ENCODE measurements around the gene PHLDB2.

Gene PHLDB2

DNA sequence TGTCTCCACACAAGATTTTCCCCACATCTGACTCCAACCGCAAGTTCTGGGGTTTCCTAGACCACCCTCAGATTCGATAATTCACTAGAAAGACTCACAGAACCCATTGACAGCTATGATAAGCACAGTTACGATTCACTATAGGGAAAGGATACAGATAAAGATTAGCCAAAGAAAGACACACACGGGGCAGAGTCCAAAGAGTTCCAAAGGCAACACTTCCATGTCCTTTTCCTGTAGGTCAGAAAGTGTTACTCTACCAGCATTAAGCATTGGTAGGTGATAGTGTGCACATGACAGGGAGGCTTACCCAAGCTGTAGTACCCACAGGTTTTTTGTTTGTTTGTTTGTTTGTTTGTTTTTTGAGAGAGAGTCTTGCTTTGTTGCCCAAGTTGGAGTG lies 48.1 kb downstream of the PHLDB2 start:
- no peak overlapping the region for H2BK15ac ChIP-seq (ENCODE audit: low read length)
- no CpG with 5 or more reads among the region's 4 CpGs for WGBS, 2 donors (ENCODE audit: extremely low coverage in 2 of 2, insufficient read length in 2 of 2, insufficient replicate concordance in 1 of 2)
- no peak overlapping the region for H3K14ac ChIP-seq (ENCODE audit: low read length)
- no peak overlapping the region for H2BK12ac ChIP-seq (ENCODE audit: low read length)
- no peaks in the 10 kb centered on the region for H3K79me1 ChIP-seq (ENCODE audit: low read depth, low read length)
- no peak for DNase-seq (ENCODE audit: low spot score)
- H3K27me3 ChIP-seq (ENCODE audit: control insufficient read depth in 3 of 3, insufficient read depth in 3 of 3, low read depth in 1 of 3, low read length in 3 of 3), result no peaks in the 10 kb centered on the region
- no peak overlapping the region for H3K4ac ChIP-seq (ENCODE audit: low read length)
- H4K91ac ChIP-seq (ENCODE audit: low read depth, low read length, poor library complexity), result no peak overlapping the region
- H3K4me1 ChIP-seq (ENCODE audit: control insufficient read depth in 2 of 2, insufficient read depth in 1 of 2, low read depth in 1 of 2, low read length in 2 of 2), result peaks cover 0 to 22% of the 10 kb centered on the region in 2 donors
- H3K4me3 ChIP-seq (ENCODE audit: low read length in 2 of 2), result no peak overlapping the region
- no peak overlapping the region for H3K27ac ChIP-seq (replicated peaks; ENCODE audit: low read length)
- H3K9ac ChIP-seq (ENCODE audit: low read depth, low read length, poor library complexity), result no peak overlapping the region
- H2BK120ac ChIP-seq (ENCODE audit: low read depth, low read length), result no peak overlapping the region
- H3K23ac ChIP-seq (ENCODE audit: low read depth, low read length, poor library complexity), result no peak overlapping the region
- no peak overlapping the region for H4K8ac ChIP-seq (ENCODE audit: low read depth, low read length)
- no peak overlapping the region for H2AFZ ChIP-seq (ENCODE audit: low read length)
- H3K18ac ChIP-seq (ENCODE audit: low read length), result no peak overlapping the region
- no peak overlapping the region for H2AK5ac ChIP-seq (ENCODE audit: low read depth, low read length)
- no peak overlapping the region for H3K4me2 ChIP-seq (ENCODE audit: insufficient read depth, low read length, poor library complexity, severe bottlenecking)
- peaks cover 0 to 61% of the 10 kb centered on the region in 2 donors for H3K36me3 ChIP-seq (replicated peaks in 1 of 2; ENCODE audit: control insufficient read depth in 2 of 2, insufficient read depth in 2 of 2, low read length in 2 of 2)
- no peak overlapping the region for H2BK5ac ChIP-seq (ENCODE audit: low read length)
- H3K9me3 ChIP-seq (replicated peaks in 1 of 2; ENCODE audit: control insufficient read depth in 2 of 2, insufficient read depth in 1 of 2, low read depth in 1 of 2, low read length in 2 of 2), result peaks cover 0 to 7% of the 10 kb centered on the region in 2 donors

DNA sequence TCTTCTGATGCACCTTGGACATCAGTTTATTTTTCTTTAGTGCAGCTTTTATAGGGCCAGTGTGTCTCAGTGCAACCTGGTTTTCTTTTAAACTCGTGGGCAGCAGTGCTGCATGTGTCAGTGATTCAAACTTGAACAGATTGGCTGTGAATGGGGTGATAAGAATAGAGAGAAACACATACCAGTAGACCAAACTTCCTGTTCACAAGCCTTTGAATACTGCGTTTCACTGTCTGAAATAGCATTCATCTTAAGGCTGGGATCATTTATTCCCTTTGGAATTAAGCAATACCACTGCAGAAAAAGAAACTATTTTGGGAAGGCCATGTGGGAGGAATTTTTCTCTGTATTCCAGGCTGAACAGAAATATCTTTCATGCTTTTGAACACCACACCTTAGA lies 51.7 kb downstream of the PHLDB2 start:
- Histone ChIP-seq H2AFZ (ENCODE audit: low read length) (no peak overlapping the region), H2AK5ac (ENCODE audit: low read depth, low read length) (no peak overlapping the region), H3K4me1 (ENCODE audit: control insufficient read depth in 2 of 2, insufficient read depth in 1 of 2, low read depth in 1 of 2, low read length in 2 of 2) (peaks cover 0 to 18% of the 10 kb centered on the region in 2 donors), H3K36me3 (replicated peaks in 1 of 2; ENCODE audit: control insufficient read depth in 2 of 2, insufficient read depth in 2 of 2, low read length in 2 of 2) (peaks cover 0 to 68% of the 10 kb centered on the region in 2 donors), H4K91ac (ENCODE audit: low read depth, low read length, poor library complexity) (no peak overlapping the region), H3K4me2 (ENCODE audit: insufficient read depth, low read length, poor library complexity, severe bottlenecking) (no peak overlapping the region), H3K18ac (ENCODE audit: low read length) (no peak overlapping the region), H4K8ac (ENCODE audit: low read depth, low read length) (no peak overlapping the region), H3K4me3 (ENCODE audit: low read length in 2 of 2) (no peak overlapping the region), H2BK120ac (ENCODE audit: low read depth, low read length) (no peak overlapping the region), H3K79me1 (ENCODE audit: low read depth, low read length) (no peaks in the 10 kb centered on the region), H3K27me3 (ENCODE audit: control insufficient read depth in 3 of 3, insufficient read depth in 3 of 3, low read depth in 1 of 3, low read length in 3 of 3) (no peaks in the 10 kb centered on the region), H3K4ac (ENCODE audit: low read length) (no peak overlapping the region), H3K27ac (replicated peaks; ENCODE audit: low read length) (no peak overlapping the region), H2BK12ac (ENCODE audit: low read length) (no peak overlapping the region), H3K23ac (ENCODE audit: low read depth, low read length, poor library complexity) (no peak overlapping the region), H2BK15ac (ENCODE audit: low read length) (no peak overlapping the region), H3K14ac (ENCODE audit: low read length) (no peak overlapping the region), H2BK5ac (ENCODE audit: low read length) (no peak overlapping the region), H3K9me3 (replicated peaks in 1 of 2; ENCODE audit: control insufficient read depth in 2 of 2, insufficient read depth in 1 of 2, low read depth in 1 of 2, low read length in 2 of 2) (no peaks in the 10 kb centered on the region), H3K9ac (ENCODE audit: low read depth, low read length, poor library complexity) (no peak overlapping the region)
- no CpG with 5 or more reads among the region's 2 CpGs for WGBS, 2 donors (ENCODE audit: extremely low coverage in 2 of 2, insufficient read length in 2 of 2, insufficient replicate concordance in 1 of 2)
- DNase-seq (ENCODE audit: low spot score), result no peak

DNA sequence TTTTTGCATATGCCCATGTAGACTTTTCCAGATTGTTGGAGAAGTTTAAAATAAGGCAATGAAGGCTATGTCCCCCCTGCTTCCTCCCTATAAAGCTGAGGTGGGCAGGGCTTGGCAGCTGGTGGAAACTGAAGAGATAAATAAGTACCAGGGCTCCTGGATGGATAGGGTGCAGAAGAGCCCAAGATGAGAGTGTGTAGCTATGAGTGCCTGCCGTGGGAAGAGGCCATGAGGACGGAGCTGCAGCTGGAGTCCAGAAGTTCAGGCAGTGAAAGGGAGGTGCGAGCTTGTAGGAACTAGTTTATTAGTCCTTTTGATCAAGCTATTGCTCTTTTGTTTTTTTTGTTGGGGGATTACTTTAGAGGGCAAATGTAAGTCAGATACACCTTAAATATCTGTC lies 52.4 kb downstream of the PHLDB2 start:
- Histone ChIP-seq H3K36me3 (replicated peaks in 1 of 2; ENCODE audit: control insufficient read depth in 2 of 2, insufficient read depth in 2 of 2, low read length in 2 of 2) (peaks cover 0 to 68% of the 10 kb centered on the region in 2 donors), H2BK12ac (ENCODE audit: low read length) (no peak overlapping the region), H3K23ac (ENCODE audit: low read depth, low read length, poor library complexity) (peak overlapping the region; percentile 71), H2BK120ac (ENCODE audit: low read depth, low read length) (no peak overlapping the region), H3K18ac (ENCODE audit: low read length) (no peak overlapping the region), H3K79me1 (ENCODE audit: low read depth, low read length) (no peaks in the 10 kb centered on the region), H3K14ac (ENCODE audit: low read length) (no peak overlapping the region), H3K4me1 (ENCODE audit: control insufficient read depth in 2 of 2, insufficient read depth in 1 of 2, low read depth in 1 of 2, low read length in 2 of 2) (peaks cover 0 to 24% of the 10 kb centered on the region in 2 donors), H3K4me2 (ENCODE audit: insufficient read depth, low read length, poor library complexity, severe bottlenecking) (no peak overlapping the region), H3K27ac (replicated peaks; ENCODE audit: low read length) (no peak overlapping the region), H4K8ac (ENCODE audit: low read depth, low read length) (no peak overlapping the region), H2BK15ac (ENCODE audit: low read length) (no peak overlapping the region), H4K91ac (ENCODE audit: low read depth, low read length, poor library complexity) (no peak overlapping the region), H2AFZ (ENCODE audit: low read length) (no peak overlapping the region), H3K4ac (ENCODE audit: low read length) (no peak overlapping the region), H2BK5ac (ENCODE audit: low read length) (no peak overlapping the region), H3K27me3 (ENCODE audit: control insufficient read depth in 3 of 3, insufficient read depth in 3 of 3, low read depth in 1 of 3, low read length in 3 of 3) (no peaks in the 10 kb centered on the region), H3K4me3 (ENCODE audit: low read length in 2 of 2) (no peak overlapping the region), H2AK5ac (ENCODE audit: low read depth, low read length) (no peak overlapping the region), H3K9ac (ENCODE audit: low read depth, low read length, poor library complexity) (no peak overlapping the region), H3K9me3 (replicated peaks in 1 of 2; ENCODE audit: control insufficient read depth in 2 of 2, insufficient read depth in 1 of 2, low read depth in 1 of 2, low read length in 2 of 2) (no peaks in the 10 kb centered on the region)
- WGBS, 2 donors (ENCODE audit: extremely low coverage in 2 of 2, insufficient read length in 2 of 2, insufficient replicate concordance in 1 of 2), result no CpG with 5 or more reads among the region's 3 CpGs
- DNase-seq (ENCODE audit: low spot score), result no peak

DNA sequence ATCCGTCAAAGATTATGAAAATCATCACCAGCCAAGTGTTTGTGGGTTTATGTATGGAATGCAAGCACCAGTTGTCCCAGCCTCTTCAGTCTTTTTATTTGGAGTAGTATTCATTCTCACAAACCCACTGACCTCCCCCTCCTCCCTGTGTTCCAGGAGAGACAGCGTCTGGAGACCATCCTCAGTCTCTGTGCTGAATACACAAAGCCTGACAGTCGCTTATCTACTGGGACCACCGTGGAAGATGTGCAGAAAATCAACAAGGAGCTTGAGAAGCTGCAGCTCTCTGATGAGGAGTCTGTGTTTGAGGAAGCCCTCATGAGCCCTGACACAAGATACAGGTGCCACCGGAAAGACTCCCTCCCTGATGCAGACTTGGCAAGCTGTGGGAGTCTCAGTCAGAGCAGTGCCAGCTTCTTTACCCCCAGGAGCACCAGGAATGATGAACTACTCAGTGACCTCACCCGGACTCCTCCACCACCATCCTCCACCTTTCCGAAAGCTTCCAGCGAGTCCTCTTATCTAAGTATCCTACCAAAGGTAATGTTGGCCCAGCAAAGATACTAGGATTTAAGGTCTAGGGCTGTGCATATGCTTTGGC lies 54.2 kb downstream of the PHLDB2 start:
- Histone ChIP-seq H3K14ac (ENCODE audit: low read length) (no peak overlapping the region), H4K91ac (ENCODE audit: low read depth, low read length, poor library complexity) (no peak overlapping the region), H3K18ac (ENCODE audit: low read length) (no peak overlapping the region), H3K36me3 (replicated peaks in 1 of 2; ENCODE audit: control insufficient read depth in 2 of 2, insufficient read depth in 2 of 2, low read length in 2 of 2) (peaks cover 0 to 70% of the 10 kb centered on the region in 2 donors), H3K27me3 (ENCODE audit: control insufficient read depth in 3 of 3, insufficient read depth in 3 of 3, low read depth in 1 of 3, low read length in 3 of 3) (no peaks in the 10 kb centered on the region), H2AK5ac (ENCODE audit: low read depth, low read length) (no peak overlapping the region), H3K4me1 (ENCODE audit: control insufficient read depth in 2 of 2, insufficient read depth in 1 of 2, low read depth in 1 of 2, low read length in 2 of 2) (peaks cover 0 to 24% of the 10 kb centered on the region in 2 donors), H3K4ac (ENCODE audit: low read length) (no peak overlapping the region), H3K27ac (replicated peaks; ENCODE audit: low read length) (no peak overlapping the region), H3K4me3 (ENCODE audit: low read length in 2 of 2) (no peak overlapping the region), H4K8ac (ENCODE audit: low read depth, low read length) (no peak overlapping the region), H2AFZ (ENCODE audit: low read length) (no peak overlapping the region), H2BK15ac (ENCODE audit: low read length) (no peak overlapping the region), H3K9me3 (replicated peaks in 1 of 2; ENCODE audit: control insufficient read depth in 2 of 2, insufficient read depth in 1 of 2, low read depth in 1 of 2, low read length in 2 of 2) (no peaks in the 10 kb centered on the region), H2BK120ac (ENCODE audit: low read depth, low read length) (no peak overlapping the region), H2BK12ac (ENCODE audit: low read length) (no peak overlapping the region), H3K4me2 (ENCODE audit: insufficient read depth, low read length, poor library complexity, severe bottlenecking) (no peak overlapping the region), H3K23ac (ENCODE audit: low read depth, low read length, poor library complexity) (no peak overlapping the region), H3K79me1 (ENCODE audit: low read depth, low read length) (no peaks in the 10 kb centered on the region), H2BK5ac (ENCODE audit: low read length) (no peak overlapping the region), H3K9ac (ENCODE audit: low read depth, low read length, poor library complexity) (no peak overlapping the region)
- no peak for DNase-seq (ENCODE audit: low spot score)
- no CpG with 5 or more reads among the region's 8 CpGs for WGBS, 2 donors (ENCODE audit: extremely low coverage in 2 of 2, insufficient read length in 2 of 2, insufficient replicate concordance in 1 of 2)
